ENCODE data around the gene VIPAS39.

Gene VIPAS39

GRCh38 chr14:77457522-77458248 lies at the start of gene VIPAS39, which contains the start of gene AHSA1:
TSS of gene VIPAS39 (minus strand) at chr14:77457601. CDS start at chr14:77454102, 3,499 bp downstream.
TSS of gene AHSA1 (plus strand) at chr14:77458093. CDS start at chr14:77458190, 97 bp downstream.
- DNase-seq (ENCODE audit: low read depth in 2 of 2): peak; percentile 88 to 93

DNA sequence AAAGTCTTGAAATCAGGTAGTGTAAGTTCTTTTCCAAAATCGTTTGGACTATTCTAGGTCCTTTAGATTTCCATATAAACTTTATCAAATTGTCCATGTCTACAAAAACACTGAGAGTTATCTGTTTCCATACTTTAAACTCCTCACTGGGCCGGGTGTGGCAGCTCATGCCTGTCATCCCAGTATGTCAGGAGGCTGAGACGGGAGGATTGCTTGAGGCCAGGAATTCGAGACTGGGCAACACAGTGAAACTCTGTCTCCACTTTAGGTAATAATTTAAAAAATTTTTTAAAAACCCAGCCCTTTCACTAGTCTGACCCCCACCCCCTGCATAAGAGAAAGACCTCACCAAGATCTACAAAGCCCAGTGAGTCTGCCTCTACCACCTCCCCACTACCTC lies 47.6 kb upstream of the VIPAS39 start:
- no peak for DNase-seq (ENCODE audit: low read depth in 2 of 2)

- DNase-seq (ENCODE audit: low read depth in 2 of 2): no peak
Observed at GRCh38 chr14:77503138-77503537, 45.7 kb upstream of the VIPAS39 start.

DNA sequence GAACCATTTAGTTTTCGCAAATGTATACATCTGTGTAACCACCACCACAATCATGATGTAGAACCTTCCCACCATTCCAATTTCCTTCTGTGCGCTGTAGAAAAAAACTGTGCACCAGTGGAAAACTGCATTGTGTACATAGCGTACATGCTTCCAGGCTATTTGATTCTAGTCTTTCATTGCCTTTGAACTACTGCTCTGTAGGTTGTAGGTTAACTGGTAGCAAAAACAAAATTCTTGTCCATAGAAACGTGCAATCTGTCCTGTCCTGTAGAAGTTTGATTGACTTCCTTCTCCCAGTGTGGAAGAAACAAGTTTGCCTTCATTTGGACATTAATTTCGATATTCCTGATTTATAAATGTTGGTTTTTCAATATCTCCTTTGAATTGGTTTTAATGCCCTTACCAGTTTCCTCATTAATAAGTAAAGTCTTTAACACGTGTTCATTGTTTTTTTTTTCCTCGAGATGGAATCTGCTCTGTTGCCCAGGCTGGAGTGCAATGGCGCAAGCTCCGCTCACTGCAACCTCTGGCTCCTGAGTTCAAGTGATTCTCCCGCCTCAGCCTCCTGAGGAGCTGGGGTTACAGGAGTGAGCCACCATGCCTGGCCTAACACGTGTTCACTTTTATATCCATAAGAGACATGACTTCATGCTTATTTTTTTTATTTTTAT lies 44.8 kb upstream of the VIPAS39 start:
- no peak for DNase-seq (ENCODE audit: low read depth in 2 of 2)

DNA sequence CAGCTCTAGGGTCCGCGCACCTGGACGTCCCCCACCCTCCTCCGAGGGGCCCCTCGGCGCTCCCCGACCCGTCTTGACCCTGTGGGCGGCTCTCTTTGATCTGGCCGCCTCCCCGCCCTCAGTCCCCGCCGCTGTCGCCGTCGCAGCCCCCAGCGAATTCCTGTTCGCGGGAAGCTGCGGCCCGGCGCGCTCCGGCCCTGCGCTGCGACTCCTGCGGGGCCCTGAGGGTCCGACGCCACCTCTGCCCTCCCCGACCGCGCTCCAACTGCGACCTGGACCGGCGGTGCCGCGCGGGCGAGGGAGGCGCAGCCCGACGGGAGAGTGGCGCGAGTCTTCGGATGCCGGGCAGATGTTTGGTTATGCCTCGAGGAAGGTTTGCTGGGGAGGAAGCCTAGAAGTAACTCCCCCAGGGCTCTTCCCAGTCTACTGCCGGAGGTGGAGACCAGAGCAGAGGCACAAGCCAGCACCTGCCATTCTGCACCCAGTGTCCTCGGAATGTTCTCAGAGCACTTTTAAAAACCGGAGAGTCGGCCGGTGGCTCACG lies 41.7 kb upstream of the VIPAS39 start:
- no peak for DNase-seq (ENCODE audit: low read depth in 2 of 2)

DNA sequence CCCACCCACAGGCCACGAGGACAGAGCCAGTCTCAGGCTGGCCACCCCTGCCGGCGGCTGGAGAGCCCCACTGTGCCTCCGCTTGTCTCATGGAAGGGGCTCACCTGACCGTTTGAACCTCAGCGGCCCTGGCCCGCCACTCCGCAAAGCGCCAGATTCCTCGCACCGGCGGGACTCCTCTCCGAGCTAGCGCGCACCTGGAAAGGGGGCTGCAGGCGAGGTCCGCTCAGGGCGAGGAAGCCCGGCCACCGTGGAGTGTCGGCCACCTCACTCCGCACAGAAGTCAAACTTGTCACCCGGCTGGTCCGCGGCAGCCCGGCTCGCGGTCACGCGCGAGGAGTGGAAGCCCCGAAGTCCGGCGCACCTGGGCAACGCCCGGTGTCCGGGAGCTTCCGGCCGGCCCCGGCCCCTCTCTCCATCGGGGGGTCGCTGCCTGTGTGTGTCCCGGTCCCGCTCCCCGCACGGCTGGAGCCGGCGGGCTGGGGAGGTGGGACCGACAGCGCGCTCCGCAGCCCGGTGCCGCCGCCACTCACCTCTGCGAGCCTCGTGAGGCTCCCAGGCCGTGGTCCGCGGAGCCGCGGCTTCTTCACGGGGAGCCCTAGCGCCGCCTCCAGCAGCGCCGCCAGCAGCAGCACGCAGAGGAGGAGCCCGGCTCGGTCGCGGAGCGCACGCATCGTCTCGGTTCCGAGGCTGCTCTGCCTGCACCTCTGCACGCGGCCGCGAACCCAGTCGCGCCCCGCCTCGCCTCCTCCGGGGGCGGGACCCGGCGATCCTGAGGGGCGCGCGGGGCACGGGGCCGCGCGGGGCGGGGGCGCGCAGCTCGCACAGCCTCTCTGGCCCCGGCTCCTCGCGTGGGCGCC lies 40.9 kb upstream of the VIPAS39 start, which contains the start of gene ISM2:
ISM2 (minus strand) TSS at position 697 of the 860 bp plus-strand sequence; CDS start at position 674, 23 bp downstream.
- DNase-seq (ENCODE audit: low read depth in 2 of 2): peak; percentile 17 to 31

DNA sequence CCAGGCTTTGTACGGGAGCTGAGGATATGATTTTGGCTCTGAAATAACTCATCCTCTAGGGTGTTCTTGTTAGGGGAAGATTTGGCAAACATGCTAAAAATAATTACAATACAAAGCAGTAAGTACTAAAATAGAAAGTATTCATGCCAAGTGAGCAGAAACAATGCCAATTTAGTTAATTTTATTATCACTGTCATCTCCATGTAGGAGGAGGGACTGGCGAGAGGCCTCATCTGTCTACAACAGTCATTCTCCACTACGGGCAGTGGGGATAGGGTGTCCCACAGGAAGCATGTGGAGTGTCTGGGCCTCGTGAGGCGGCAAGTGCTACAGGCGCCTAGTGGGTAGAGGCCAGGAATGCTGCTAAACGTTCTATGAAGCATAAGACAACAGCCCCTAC lies 37.9 kb upstream of the VIPAS39 start:
- no peak for DNase-seq (ENCODE audit: low read depth in 2 of 2)

GRCh38 chr14:77491056-77491455 lies 33.7 kb upstream of the VIPAS39 start:
- DNase-seq (ENCODE audit: low read depth in 2 of 2): no peak

GRCh38 chr14:77490347-77490986 lies 33.1 kb upstream of the VIPAS39 start:
- DNase-seq (ENCODE audit: low read depth in 2 of 2): no peak

DNA sequence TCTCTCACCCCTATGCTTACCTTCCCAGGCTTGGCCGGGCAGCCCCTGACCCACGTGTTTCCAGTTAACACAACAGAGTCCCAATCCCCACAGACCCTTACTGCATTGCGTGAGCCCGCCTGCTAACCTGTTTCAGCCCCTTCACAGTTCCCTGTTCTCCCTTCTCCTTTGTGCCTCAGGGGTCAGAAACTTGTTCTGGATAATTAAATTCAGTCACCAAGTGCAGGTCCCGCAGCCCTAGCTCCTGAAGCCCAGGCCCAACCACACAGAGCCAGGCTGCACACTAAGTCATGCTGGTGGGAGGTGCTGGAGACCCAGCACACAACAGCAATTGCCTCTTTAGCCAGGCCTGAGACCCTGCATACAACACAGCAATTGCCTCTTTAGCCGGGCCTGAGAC lies 31.6 kb upstream of the VIPAS39 start:
- DNase-seq (ENCODE audit: low read depth in 2 of 2): no peak

GRCh38 chr14:77488558-77488957 lies 31.2 kb upstream of the VIPAS39 start:
- DNase-seq (ENCODE audit: low read depth in 2 of 2): no peak

GRCh38 chr14:77485901-77486678 lies 28.7 kb upstream of the VIPAS39 start:
- DNase-seq (ENCODE audit: low read depth in 2 of 2): no peak

GRCh38 chr14:77485256-77485655 lies 27.9 kb upstream of the VIPAS39 start:
- DNase-seq (ENCODE audit: low read depth in 2 of 2): no peak

DNA sequence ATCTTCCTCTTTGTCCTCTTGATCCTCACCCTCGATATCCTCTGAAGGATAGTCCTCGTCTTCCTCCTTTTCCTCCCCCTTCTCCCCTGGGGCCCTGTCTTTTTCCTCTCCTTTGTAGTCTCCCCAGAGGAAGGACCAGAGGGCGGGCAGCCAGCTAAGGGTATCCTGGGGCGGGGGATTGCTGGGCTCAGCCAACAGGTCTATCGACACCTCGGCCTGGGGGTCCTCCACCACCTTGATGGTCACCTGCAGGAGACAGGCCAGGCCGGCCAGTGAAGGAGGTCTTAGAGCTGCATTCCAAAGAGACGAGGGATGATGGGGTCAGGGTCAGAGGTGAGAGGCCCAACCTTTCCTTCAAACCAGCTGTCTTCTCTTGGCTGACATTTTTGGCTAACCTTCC lies 25.0 kb upstream of the VIPAS39 start:
- DNase-seq (ENCODE audit: low read depth in 2 of 2): no peak

DNA sequence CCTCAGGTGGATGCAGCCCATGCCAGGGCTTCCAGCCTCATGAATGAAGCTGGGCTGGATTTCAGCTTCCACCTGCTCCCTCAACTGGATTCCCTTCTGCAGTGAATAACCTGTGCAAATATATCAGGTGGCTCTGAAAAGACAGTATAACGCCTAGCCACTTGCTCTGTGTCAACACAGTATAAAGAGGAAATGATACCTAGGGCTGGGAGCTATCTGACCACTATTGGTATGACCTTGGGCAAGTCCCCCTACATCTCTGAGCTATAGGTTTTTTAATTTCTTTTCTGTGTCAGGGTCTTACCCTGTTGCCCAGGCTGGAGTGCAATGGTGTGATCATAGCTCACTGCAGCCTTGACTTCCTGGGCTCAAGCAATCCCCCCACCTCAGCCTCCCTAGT lies 21.4 kb upstream of the VIPAS39 start:
- no peak for DNase-seq (ENCODE audit: low read depth in 2 of 2)

DNA sequence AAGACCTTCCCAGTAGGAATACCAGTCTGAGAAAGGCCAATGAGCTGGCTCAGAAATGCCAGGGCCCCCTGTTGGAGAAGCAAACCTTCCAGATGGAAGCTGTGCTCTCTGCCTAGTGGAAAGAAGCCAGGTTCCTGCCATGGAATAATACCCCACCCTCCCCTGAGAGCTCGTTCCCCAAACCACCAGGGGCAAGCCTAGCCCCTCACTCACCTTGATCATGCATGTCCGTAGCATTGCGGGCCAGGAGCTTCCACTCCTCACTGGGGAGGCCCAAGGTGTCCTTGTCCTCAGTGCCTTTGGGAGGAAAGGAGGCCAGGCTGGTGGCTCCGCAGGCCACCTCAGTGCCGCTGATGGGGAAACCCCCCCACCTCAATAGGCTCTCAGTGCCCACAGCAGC lies 20.6 kb upstream of the VIPAS39 start:
- no peak for DNase-seq (ENCODE audit: low read depth in 2 of 2)

GRCh38 chr14:77475432-77476115 lies 18.2 kb upstream of the VIPAS39 start:
- no peak for DNase-seq (ENCODE audit: low read depth in 2 of 2)

DNA sequence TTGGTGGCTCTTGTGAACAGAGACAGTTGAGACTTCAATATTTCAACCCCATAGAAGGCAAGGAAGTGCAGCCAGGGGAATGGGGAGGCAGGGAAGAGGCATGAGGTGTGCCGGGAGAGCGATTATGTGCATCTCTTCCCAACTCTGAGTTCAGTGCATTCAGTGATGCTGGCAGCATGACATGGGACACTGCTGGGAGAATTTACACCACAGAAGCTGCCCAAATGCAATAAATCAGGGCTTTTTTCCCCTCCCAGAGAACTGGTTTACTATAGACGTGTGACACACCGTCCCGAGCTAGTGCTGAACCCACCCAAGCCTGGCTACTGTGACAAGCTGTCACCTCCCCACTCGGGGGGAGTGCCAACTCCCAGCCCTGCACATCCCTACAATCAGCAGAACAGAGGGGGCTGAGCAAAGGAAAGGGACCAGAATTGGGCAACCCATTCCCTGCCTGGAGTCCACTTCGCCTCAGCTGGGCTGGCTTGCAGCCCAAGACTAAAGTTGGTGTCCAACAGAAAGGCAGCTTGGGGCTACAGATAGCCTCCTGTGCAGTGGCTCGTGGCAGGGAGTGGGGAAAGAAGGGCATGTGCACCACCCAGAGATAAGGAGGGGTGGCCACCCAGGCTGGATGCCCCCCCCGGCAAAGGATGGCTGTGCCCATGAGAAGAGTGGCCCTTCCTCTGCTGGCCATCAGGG lies 17.2 kb upstream of the VIPAS39 start:
- no peak for DNase-seq (ENCODE audit: low read depth in 2 of 2)

DNA sequence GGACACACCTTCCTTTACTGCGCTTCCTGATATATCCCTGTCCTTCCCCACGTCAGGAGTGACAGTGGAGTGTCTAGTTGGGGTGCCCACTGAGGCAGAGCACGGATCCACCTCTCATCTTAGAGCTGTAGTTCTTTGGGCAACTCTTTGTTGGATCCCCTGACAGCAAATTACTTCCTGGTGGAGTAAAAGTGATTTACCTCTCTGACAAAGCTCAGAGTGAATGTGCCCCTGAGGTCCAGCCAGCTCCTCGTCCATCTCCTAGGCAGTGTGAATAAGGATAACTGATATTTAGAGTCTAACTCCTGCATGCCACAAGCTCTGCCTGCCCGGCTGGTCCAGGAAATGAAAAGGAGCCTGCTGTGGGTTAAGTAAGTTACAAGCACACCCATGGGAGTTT lies 16.5 kb upstream of the VIPAS39 start:
- DNase-seq (ENCODE audit: low read depth in 2 of 2): no peak

All from stimulated activated CD4-positive, alpha-beta T cell treated with anti-CD3 and anti-CD28 coated beads, Interleukin-15, amount 100 ng/mL, for 48 hours (primary cell).